ENCODE data around the gene CMTM5. TPM values are rescaled to one million over a fixed set of nuclear protein-coding genes. Genes with fewer than 3 reads are reported as not detected.

CMTM5 gene
- total and polyA plus RNA-seq, 8 donors, result 0.61 to 1.3 (median 1.1) TPM; not detected in 4

DNA sequence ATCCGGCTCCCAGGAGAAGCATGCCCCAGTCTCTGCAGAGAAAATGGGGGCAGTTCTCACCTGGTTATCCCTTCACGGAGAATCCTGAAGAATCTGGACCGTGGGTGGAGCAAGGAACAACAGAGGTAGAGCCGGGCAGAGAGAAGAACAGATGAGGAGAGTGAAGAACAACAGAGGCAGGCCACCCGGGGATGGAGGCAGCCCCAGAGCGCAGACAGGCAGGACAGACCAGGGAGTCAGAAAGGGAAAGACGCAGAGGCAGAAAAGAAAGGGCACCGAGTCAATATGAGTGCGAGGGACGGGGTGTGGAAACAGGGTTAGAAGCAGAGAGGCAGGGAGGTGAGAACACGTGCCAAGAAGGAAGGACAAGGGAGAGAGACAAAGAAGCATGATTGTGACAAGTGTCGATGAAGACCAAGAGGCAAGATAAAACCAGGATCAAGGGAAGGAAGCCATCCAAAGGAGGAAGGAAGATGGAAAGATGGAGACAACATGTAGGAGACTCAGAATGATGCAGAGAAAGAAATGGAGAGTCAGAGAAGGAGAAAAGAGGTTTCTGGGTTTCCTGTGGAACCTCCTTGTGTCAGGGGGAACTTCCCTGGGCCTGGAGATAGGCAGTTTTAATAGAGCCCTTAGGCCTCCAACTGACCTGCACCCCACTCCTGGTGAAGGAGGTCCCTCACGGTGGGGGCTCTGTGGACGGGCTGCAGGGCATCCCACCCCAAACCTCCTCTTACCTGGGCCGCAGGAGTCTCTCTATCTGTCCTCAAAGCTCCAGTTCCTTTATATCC lies 30.9 kb downstream of the CMTM5 start, which contains the start of gene MYH6:
Gene MYH6, minus strand, starts transcription at position 758 of the 791 bp plus-strand sequence. CDS start 1,050 bp downstream, outside the sequence.
- no peak within 1 kb of the TSS for H3K27ac ChIP-seq

GRCh38 chr14:23408307-23408630 lies 31.4 kb downstream of the CMTM5 start:
- H3K4me1 ChIP-seq, result no peaks in the 10 kb centered on the region
- H3K4me3 ChIP-seq, result no peak overlapping the region
- H3K27ac ChIP-seq, result no peak overlapping the region
- TF ChIP-seq, protein P1, sequence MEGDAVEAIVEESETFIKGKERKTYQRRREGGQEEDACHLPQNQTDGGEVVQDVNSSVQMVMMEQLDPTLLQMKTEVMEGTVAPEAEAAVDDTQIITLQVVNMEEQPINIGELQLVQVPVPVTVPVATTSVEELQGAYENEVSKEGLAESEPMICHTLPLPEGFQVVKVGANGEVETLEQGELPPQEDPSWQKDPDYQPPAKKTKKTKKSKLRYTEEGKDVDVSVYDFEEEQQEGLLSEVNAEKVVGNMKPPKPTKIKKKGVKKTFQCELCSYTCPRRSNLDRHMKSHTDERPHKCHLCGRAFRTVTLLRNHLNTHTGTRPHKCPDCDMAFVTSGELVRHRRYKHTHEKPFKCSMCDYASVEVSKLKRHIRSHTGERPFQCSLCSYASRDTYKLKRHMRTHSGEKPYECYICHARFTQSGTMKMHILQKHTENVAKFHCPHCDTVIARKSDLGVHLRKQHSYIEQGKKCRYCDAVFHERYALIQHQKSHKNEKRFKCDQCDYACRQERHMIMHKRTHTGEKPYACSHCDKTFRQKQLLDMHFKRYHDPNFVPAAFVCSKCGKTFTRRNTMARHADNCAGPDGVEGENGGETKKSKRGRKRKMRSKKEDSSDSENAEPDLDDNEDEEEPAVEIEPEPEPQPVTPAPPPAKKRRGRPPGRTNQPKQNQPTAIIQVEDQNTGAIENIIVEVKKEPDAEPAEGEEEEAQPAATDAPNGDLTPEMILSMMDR (IDR thresholded peaks at IDR 0.05), result no peak
- TF ChIP-seq POLR2A (IDR thresholded peaks at IDR 0.05), result no peak
- TF ChIP-seq POLR2AphosphoS5 (IDR thresholded peaks at IDR 0.05), result no peak
- TF ChIP-seq EP300 (IDR thresholded peaks at IDR 0.05), result no peak
- intact Hi-C loops (cut with DNase I; ENCODE audit: low total_unique reads), result no loop called here
- H3K36me3 ChIP-seq, result no peaks in the 10 kb centered on the region
- no peaks in the 10 kb centered on the region for H3K9me3 ChIP-seq
- no peak for DNase-seq
- WGBS, 5 donors, result 37 to 56% (median 48%) methylated on average over 5 of the region's 5 CpGs
- peaks cover 0 to 46% (median 10%) of the 10 kb centered on the region in 3 donors for H3K27me3 ChIP-seq

More for the DNA sequence above, 30.9 kb downstream of the CMTM5 start, which contains the start of gene MYH6:
- Histone ChIP-seq H3K4me1 (no peaks in the 10 kb centered on the region), H3K9me3 (no peaks in the 10 kb centered on the region), H3K4me3 (no peak within 1 kb of the TSS), H3K36me3 (no peaks in the 10 kb centered on the region), H3K27me3 (peaks cover 0 to 51% (median 10%) of the 10 kb centered on the region in 3 donors)
- 70 to 80% (median 74%) methylated on average over 15 of the region's 15 CpGs for WGBS, 5 donors
- intact Hi-C loops (cut with DNase I; ENCODE audit: low total_unique reads), result no loop called here
- DNase-seq, result no peak
- no peak for TF ChIP-seq POLR2AphosphoS5 (IDR thresholded peaks at IDR 0.05)
- TF ChIP-seq, protein P1 (IDR thresholded peaks at IDR 0.05), result no peak
- no peak for TF ChIP-seq POLR2A (IDR thresholded peaks at IDR 0.05)
- TF ChIP-seq EP300 (IDR thresholded peaks at IDR 0.05), result no peak

DNA sequence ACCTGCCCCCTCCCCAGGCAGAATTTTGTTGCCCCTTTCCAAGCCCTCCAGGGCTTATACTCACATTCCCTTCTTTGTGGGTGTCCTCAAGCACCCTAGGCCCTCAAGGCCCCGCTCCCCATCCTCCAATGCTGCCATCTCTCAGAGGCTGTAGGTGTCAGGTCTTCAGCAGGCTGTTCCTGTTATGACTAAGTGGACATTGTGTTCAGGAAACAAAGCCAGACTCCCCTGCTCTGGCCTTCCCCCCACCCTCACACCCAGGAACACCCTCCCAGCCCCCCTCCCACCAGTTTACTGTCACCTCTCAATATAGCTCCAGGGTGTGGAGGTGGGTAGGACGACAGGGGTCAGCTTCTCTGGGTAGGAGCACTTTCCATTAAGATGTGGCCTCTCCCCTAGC lies 32.6 kb downstream of the CMTM5 start:
- peaks cover 0 to 34% (median 8%) of the 10 kb centered on the region in 3 donors for H3K27me3 ChIP-seq
- H3K27ac ChIP-seq, result no peak overlapping the region
- H3K4me3 ChIP-seq, result no peak overlapping the region
- TF ChIP-seq POLR2A (IDR thresholded peaks at IDR 0.05) (no peak), POLR2AphosphoS5 (IDR thresholded peaks at IDR 0.05) (no peak), EP300 (IDR thresholded peaks at IDR 0.05) (no peak)
- TF ChIP-seq, protein P1 (IDR thresholded peaks at IDR 0.05), result no peak
- no peaks in the 10 kb centered on the region for H3K9me3 ChIP-seq
- H3K36me3 ChIP-seq, result no peaks in the 10 kb centered on the region
- H3K4me1 ChIP-seq, result no peaks in the 10 kb centered on the region
- intact Hi-C loops (cut with DNase I; ENCODE audit: low total_unique reads), result no loop called here
- 58 to 88% (median 66%) methylated on average over 2 of the region's 2 CpGs for WGBS, 5 donors
- DNase-seq, result no peak

GRCh38 chr14:23409966-23410635 lies 33.3 kb downstream of the CMTM5 start:
- H3K27ac ChIP-seq, result no peak overlapping the region
- H3K27me3 ChIP-seq, result peaks cover 0 to 30% (median 2%) of the 10 kb centered on the region in 3 donors
- no peaks in the 10 kb centered on the region for H3K9me3 ChIP-seq
- H3K4me3 ChIP-seq, result no peak overlapping the region
- WGBS, 5 donors, result 72 to 82% (median 78%) methylated on average over 13 to 14 of the region's 14 CpGs
- intact Hi-C loops (cut with DNase I; ENCODE audit: low total_unique reads), result no loop called here
- no peaks in the 10 kb centered on the region for H3K4me1 ChIP-seq
- TF ChIP-seq EP300 (IDR thresholded peaks at IDR 0.05), result no peak
- TF ChIP-seq, protein P1 (IDR thresholded peaks at IDR 0.05), result no peak
- no peak for TF ChIP-seq POLR2A (IDR thresholded peaks at IDR 0.05)
- TF ChIP-seq POLR2AphosphoS5 (IDR thresholded peaks at IDR 0.05), result no peak
- DNase-seq, result no peak
- H3K36me3 ChIP-seq, result no peaks in the 10 kb centered on the region

Measured in stomach (tissue), 9 donors.